NCI-H2107 treated with DMSO at 0.1 percent for 48 hours (cell line): ENCODE data around the gene POLR2B.
"Not testable (repeated sequence)": the region's sequence is repeated elsewhere in the genome, so short reads cannot be mapped to it uniquely, and the experiment has no call there.

Experiments
- DNase-seq: peaks from one replicate; lab custom pipeline; 2025; ENCODE audit not compliant: unreplicated experiment; lab: John Stamatoyannopoulos, UW

Gene POLR2B

DNA sequence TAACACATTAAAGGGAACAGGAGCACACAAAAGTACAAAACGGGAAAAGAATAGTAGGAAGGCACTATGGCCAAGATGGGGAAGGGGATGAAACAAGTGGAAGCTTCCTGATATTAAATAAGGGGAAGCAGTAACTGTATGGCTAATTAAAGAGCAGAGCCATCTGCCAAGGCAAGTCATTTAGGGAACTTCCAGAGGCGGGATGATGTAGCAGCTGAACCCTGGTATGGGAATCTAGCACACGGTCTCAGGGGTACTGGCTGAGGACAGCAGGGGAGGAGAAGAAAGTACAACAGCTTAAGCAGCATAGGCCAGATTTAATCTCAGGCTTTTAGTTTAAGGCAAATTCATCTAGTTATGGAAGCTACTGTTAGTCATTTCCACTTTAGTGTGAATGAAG, 72.4 kb downstream of the POLR2B start:
- DNase-seq, result no peak

- no peak for DNase-seq
Measured at GRCh38 chr4:57051524-57051923, 72.8 kb downstream of the POLR2B start.

DNA sequence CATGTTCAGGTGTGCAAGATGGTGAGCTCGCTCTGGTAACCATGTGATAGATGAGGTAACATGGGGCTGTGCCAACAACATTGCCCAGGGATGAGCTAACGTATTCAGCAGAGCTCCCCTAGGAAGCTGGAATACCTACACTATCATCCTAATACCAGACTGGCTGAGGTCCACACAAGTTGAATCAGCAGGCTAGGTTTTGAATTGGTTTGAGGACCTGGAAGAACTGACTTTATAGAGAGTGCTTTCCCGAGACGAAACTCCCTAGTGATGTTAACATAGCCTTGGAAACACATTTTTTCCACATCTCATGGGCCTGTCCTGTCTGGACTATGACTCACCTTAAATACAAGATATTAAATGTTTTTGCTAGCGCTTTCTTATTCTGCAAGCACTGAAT, 74.8 kb downstream of the POLR2B start:
- no peak for DNase-seq

GRCh38 chr4:57055886-57056285, 77.2 kb downstream of the POLR2B start:
- no peak for DNase-seq

DNA sequence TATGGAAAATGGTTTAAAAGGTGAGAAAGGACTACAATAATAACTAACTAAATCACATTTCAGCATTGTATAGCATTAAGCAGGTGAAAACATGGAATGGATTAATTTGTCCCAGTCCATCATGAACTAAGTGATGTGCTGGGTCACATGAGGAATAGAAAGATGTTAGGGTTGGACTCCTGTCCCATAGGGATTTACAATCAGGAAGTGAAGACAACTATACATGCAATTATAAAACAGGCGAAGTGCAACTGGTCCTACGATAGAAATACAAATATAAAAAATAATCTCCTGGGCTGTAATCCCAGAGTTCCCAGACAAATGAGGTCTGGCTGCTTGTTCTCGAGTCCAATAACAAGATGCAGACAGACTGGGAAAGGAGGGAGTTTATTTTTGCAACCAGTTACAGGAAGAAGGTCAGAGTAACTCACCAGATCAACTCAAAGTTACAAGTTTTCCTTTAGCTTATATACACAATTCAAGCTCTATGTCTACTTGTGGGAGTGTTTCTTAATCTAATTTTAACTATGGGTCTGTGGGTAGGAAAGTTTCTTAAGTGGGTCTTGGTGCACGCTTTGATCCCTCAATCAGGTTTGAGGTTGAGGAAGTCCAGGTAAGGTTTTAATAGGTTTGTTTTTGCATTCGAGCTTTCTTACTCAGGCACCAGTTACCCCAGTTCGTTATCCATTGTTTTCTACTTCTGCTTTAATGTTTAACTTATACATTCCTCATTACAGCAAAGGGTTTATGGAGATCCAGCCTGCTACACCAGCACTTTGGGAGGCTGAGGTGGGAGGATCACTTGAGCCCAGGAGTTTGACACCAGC, 81.4 kb downstream of the POLR2B start:
- DNase-seq, result no peak

DNA sequence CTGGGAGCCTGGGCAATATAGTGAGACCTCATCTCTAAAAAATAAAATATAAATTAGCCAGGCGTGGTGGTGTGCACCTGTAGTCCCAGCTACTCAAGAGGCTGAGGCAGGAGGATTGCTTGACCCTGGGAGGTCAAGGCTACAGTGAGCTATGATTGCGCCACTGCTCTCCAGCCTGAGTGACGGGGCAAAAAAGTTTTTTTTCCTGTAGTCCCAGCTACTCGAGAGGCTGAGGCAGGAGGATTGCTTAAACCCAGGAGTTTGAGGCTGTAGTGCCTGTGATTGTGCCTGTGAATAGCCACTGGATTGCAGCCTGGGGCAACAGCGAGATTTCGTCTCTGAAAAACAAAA, 82.0 kb downstream of the POLR2B start:
- not testable (repeated sequence) for DNase-seq

GRCh38 chr4:57061395-57061794, 82.7 kb downstream of the POLR2B start:
- no peak for DNase-seq

- DNase-seq, result no peak
Measured at GRCh38 chr4:57063518-57063917, 84.8 kb downstream of the POLR2B start.

DNA sequence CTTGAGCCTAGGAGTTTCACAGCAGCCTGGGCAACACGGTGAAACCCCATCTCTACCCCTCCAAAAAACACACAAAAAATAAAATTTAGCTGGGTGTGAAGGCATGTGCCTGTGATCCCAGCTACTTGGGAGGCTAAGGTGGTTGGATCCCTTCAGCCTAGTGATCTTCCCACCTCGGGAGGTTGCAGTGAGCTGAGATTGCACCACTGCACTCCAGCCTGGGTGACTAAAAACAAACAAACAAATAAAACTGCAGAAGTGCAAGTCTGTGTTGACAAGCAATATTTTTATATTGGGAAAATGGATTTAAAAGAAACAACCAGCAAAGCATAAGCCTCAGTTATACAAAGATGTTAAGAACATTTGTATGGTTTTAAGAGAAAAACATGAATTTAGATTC, 85.4 kb downstream of the POLR2B start:
- no peak for DNase-seq

DNA sequence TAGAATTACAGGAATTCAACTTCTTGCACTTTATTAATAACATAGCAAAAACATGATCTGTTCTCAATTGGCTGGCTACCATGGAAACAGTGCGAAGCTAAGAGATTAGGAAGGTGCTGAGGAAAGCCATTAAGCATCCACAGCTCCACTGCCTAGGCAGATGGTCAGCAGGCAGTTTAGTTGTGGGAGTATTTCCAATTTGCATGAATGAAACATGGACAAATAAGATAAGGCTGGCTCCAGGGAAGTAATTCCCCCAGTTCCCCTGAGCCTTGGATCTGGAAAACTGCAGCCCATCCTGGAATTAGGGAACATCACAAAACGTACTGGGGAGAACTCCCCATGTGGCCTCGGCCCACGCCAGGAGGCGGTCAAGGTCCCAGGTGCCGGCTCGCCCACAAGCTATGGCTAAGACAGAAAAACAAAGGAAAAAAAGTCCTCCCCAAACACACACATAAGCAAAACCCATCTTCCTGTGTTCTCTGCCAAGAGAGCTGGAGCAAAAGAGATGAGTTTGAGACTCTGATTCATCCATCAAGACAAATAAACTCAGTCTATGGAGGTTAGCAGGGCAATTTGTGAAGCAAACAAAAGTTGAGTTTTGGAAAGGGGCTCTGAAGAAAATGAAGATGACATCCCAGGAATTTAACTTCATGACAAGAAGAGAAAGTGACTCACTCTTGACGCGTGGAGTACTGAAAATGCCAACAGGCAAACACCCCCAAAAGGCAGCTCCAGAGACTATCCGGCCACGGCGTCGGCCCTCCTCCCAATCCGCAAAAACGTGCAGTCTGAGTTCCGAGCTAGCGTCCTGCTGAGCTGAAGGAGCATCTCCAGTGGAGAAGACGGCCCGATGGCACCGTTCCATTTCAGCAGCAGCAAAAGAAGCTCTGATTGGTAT, 86.4 kb downstream of the POLR2B start:
- no peak for DNase-seq

DNA sequence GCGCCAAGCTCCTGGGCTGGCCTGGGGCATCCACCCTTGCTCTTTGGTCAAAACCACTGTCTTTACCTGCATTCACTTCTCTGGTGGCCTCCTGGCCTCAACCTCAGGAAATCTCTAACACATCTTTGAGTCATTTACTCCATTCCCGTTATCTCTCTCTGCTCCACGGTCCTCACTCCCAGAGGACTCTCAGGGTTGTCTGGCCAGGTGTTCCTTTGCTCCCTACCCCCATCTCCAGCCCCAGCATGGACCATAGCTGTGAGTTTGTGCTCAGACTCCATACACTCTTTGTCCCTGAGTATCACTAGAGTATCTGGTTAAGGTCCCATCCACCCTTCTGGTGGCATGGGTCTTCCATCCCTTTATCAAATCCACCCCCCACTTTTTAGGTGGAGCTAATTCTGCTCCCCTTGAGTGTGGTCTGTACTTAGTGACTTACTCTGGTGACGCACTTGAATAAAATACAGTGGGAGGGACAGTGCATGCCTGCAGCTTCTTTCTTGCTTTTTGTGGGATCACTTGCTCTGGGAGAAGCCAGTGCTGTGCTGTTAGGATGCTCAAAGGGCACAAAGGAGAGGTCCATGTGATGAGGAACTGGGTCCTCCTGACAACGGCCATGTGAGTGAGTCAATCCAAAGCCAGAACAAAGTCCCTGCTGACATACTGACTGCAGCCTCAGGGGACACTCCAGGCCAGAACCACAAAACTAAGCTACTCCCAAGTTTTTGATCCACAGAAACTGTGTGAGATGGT, 87.2 kb downstream of the POLR2B start:
- no peak for DNase-seq

- no peak for DNase-seq
Measured at GRCh38 chr4:57068237-57068981, 89.7 kb downstream of the POLR2B start.

DNA sequence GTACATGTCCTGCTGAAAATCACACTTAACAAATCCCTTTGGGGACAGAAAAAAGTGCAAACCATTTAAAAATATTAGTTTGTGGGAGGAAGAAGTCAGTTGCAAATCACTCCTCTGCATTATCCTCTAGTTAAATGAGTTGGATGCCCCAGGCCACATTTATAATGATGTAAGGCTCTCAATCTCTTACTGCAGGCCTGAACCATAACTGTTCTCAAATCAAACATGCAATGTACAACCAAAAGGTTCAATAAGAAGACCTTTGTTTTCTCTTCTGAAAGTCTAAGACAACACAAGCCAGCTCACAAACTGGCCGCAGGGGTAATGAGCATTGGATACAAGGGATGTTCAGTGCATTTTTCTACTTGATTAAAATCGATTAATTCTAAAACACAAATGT, 91.8 kb downstream of the POLR2B start:
- DNase-seq, result no peak

- no peak for DNase-seq
Measured at GRCh38 chr4:57071326-57071725, 92.6 kb downstream of the POLR2B start.

GRCh38 chr4:57073559-57073958, 94.9 kb downstream of the POLR2B start:
- DNase-seq, result no peak

DNA sequence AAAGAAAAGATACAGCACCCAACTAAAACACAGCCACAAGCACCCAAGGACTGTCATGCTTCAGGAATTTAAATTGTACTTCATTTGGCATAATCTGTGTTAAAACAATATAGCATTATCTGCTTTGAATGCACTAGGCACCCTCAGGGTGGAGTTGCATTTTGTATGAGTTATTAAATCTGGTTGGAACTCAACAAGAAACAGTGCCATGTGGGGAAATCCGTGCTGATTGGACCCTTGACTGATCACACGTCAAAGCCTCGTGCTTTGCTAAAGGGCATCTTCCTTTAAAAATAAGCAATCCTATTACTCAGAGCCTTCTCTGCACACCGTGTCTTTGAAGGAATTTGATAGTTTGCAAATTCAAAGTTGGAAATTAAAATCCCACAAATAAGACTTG, 96.0 kb downstream of the POLR2B start:
- no peak for DNase-seq

- DNase-seq, result no peak
Measured at GRCh38 chr4:57075367-57075766, 96.7 kb downstream of the POLR2B start.

- DNase-seq, result no peak
Measured at GRCh38 chr4:57076646-57077045, 98.0 kb downstream of the POLR2B start.

DNA sequence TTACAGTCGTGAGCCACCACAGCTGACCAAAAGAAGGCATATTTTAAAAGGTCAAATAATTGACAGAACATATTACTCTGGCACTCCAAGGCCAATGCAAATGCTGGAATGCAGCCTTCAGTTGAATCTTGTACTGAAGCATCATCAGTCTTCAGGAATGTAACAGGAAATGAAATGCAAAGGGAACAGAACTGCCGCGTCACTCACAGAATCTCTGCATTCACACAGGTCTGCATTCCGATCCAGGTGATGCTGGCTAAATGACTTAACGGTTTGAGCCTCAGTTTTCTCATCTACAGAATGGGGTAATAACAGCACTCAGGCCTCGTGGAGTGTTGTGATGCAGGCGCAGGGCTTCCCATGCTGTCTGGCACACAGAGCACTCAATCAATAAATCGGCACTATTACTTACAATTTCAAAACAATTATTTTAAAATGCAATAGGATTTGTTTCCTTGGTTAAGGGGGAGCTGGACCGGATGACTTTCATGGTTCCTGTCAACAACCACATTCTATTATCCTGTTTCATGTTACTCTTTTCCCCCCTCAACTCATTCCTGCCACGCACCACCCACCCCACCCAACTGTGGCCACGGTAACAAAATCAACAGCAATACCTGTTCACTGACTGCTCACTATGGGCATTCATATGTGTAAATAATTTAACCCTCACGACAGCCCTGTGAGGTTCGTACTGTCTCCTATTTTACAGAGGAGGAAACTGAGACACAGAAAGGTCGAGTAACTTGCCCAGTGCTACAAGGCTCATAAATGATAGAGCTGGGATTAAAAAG, 99.1 kb downstream of the POLR2B start:
- no peak for DNase-seq
